ENCODE data around the gene CATSPER3. TPM values are rescaled to one million over a fixed set of nuclear protein-coding genes. Genes with fewer than 3 reads are reported as not detected.
A peak's percentile ranks its signal among the peaks of the same experiment; 100 is the strongest.

CATSPER3 gene
- total RNA-seq, 1 experiment from 2014 or later = 0.90 TPM

GRCh38 chr5:135031813-135032694 lies 64.3 kb downstream of the CATSPER3 start:
- no peak for DNase-seq (ENCODE audit: low spot score)
- Histone ChIP-seq H3K27ac (ENCODE audit: low read depth, low read length, poor library complexity, severe bottlenecking) (no peak overlapping the region), H3K4me1 (ENCODE audit: insufficient read depth, low read length, poor library complexity, severe bottlenecking) (peaks cover 4% of the 10 kb centered on the region), H3K4me3 (ENCODE audit: low read depth, low read length, poor library complexity, severe bottlenecking) (peak overlapping the region; percentile 66), H3K36me3 (ENCODE audit: insufficient read depth, low read length, poor library complexity, severe bottlenecking) (no peaks in the 10 kb centered on the region), H3K9me3 (ENCODE audit: low read depth, low read length, poor library complexity, severe bottlenecking) (no peaks in the 10 kb centered on the region), H3K27me3 (replicated peaks; ENCODE audit: insufficient read depth, low read depth, low read length, poor library complexity) (peaks cover 54% of the 10 kb centered on the region)
- TF ChIP-seq EZH2 (IDR thresholded peaks at IDR 0.05; ENCODE audit: borderline replicate concordance, low read depth, low read length, poor library complexity, severe bottlenecking) (no peak), CTCF (conservative IDR thresholded peaks at IDR 0.05; ENCODE audit: low read depth, low read length) (no peak)
- ChIA-PET CTCF (no interaction called here), POLR2A (ENCODE audit: low non-redundant PET) (interaction anchor here (0.6 to 0.7 kb wide), 2 partner anchors 62 to 425 kb away, joined by 3 read pairs; no protein-coding TSS in a partner anchor)
- intact Hi-C loops (cut with micrococcal nuclease; ENCODE audit: unreplicated experiment) = loop anchor here (5.0 kb wide), 1 partner anchor 280 kb away; no protein-coding TSS in a partner anchor
- BruUV-seq (replicated peaks) = no TSS peak

GRCh38 chr5:135032695-135032998 lies 64.9 kb downstream of the CATSPER3 start:
- intact Hi-C loops (cut with micrococcal nuclease; ENCODE audit: unreplicated experiment) = loop anchor here (5.0 kb wide), 1 partner anchor 280 kb away; no protein-coding TSS in a partner anchor

More at GRCh38 chr5:135032695-135032998, 64.9 kb downstream of the CATSPER3 start:
- CTCF ChIA-PET = no interaction called here
- peaks cover 60% of the 10 kb centered on the region for H3K27me3 ChIP-seq (replicated peaks; ENCODE audit: insufficient read depth, low read depth, low read length, poor library complexity)
- TF ChIP-seq EZH2 (IDR thresholded peaks at IDR 0.05; ENCODE audit: borderline replicate concordance, low read depth, low read length, poor library complexity, severe bottlenecking) (no peak), CTCF (conservative IDR thresholded peaks at IDR 0.05; ENCODE audit: low read depth, low read length) (no peak)
- POLR2A ChIA-PET (ENCODE audit: low non-redundant PET) = interaction anchor here (0.6 to 0.7 kb wide), 2 partner anchors 61 to 426 kb away, joined by 3 read pairs; no protein-coding TSS in a partner anchor
- no peak for DNase-seq (ENCODE audit: low spot score)
- H3K27ac ChIP-seq (ENCODE audit: low read depth, low read length, poor library complexity, severe bottlenecking) = no peak overlapping the region
- no TSS peak for BruUV-seq (replicated peaks)
- no peaks in the 10 kb centered on the region for H3K9me3 ChIP-seq (ENCODE audit: low read depth, low read length, poor library complexity, severe bottlenecking)
- H3K36me3 ChIP-seq (ENCODE audit: insufficient read depth, low read length, poor library complexity, severe bottlenecking) = no peaks in the 10 kb centered on the region
- peaks cover 4% of the 10 kb centered on the region for H3K4me1 ChIP-seq (ENCODE audit: insufficient read depth, low read length, poor library complexity, severe bottlenecking)
- peak overlapping the region; percentile 66 for H3K4me3 ChIP-seq (ENCODE audit: low read depth, low read length, poor library complexity, severe bottlenecking)

Measured in A673 (cell line).